Testis (tissue), 3 donors: Measurements from ENCODE around the gene APLF. TPM values are rescaled to one million over a fixed set of nuclear protein-coding genes. Genes with fewer than 3 reads are reported as not detected.

Experiments
- DNase-seq: peaks from one replicate; pipeline ENCODE4 v3.0.0-alpha.2; 2019
- H3K27ac ChIP-seq, 2 donors: fragments of 200-600 bp; sonication (generic); one replicate each; pipeline ENCODE4 v1.5.1; 2019
- H3K27me3 ChIP-seq: fragments of 200-600 bp; sonication (generic); one replicate; pipeline ENCODE4 v1.5.1; 2019
- H3K36me3 ChIP-seq: fragments of 200-600 bp; sonication (generic); one replicate; pipeline ENCODE4 v1.5.1; 2017; ENCODE audit warnings: low read depth; ENCODE audit errors: missing control alignments
- H3K4me1 ChIP-seq: fragments of 200-600 bp; sonication (generic); one replicate; pipeline ENCODE4 v1.5.1; 2019
- H3K4me3 ChIP-seq, 2 donors: fragments of 200-600 bp; sonication (generic); one replicate each; pipeline ENCODE4 v1.5.1; 2017 to 2019
- H3K9me3 ChIP-seq: fragments of 200-600 bp; sonication (generic); one replicate; pipeline ENCODE4 v1.5.1; 2017
- POLR2A ChIP-seq: fragments of 450-650 bp; IDR thresholded peaks from one replicate; pipeline ENCODE4 v1.6.1; 2017; ENCODE audit warnings: antibody characterized with exemption, mild to moderate bottlenecking, moderate library complexity
- WGBS, 2 donors: methylation state at CpG; one replicate each; pipeline ENCODE4 v1.1.5; 2018; 5-methylcytosine and 5-hydroxymethylcytosine counted together
- intact Hi-C: fragments of 100-400 bp; cut with DNase I; formaldehyde crosslinking; loops from one replicate; pipeline ENCODE4 v1.15.1; 2023; ENCODE audit warnings: low total_unique reads
- polyA plus RNA-seq: library from polyadenylated mRNA; stranded (reverse); fragments of 350-450 nt; fragmentation: Illumina TruSeq; extraction: RNeasy Lipid Tissue Mini Kit (QIAGEN cat#74804); gene quantifications from one replicate; pipeline ENCODE4 v1.2.3, GENCODE V29; 2014; ENCODE audit warnings: low read depth, low replicate concordance; ENCODE audit not compliant: insufficient read depth
- total RNA-seq, 2 donors: library from RNA; depleted of rRNA; stranded (reverse); fragments of >200 nt; gene quantifications; one replicate each; pipeline ENCODE4 v1.2.3, GENCODE V29; 2016
- TF ChIP-seq, protein P1 (sequence below), 3 experiments: fragments of 450-650 bp in 2 of 3; fragments of 200-600 bp in 1 of 3; sonication (generic) in 1 of 3; IDR thresholded peaks; one replicate each; pipeline ENCODE4 v1.5.1; 2016 to 2019; ENCODE audit warnings: antibody characterized with exemption in 3 of 3, mild to moderate bottlenecking in 2 of 3, moderate library complexity in 1 of 3

The APLF gene
- total and polyA plus RNA-seq, 3 donors from 2014 or later = 6.6 to 21.7 (median 14.7) TPM

DNA sequence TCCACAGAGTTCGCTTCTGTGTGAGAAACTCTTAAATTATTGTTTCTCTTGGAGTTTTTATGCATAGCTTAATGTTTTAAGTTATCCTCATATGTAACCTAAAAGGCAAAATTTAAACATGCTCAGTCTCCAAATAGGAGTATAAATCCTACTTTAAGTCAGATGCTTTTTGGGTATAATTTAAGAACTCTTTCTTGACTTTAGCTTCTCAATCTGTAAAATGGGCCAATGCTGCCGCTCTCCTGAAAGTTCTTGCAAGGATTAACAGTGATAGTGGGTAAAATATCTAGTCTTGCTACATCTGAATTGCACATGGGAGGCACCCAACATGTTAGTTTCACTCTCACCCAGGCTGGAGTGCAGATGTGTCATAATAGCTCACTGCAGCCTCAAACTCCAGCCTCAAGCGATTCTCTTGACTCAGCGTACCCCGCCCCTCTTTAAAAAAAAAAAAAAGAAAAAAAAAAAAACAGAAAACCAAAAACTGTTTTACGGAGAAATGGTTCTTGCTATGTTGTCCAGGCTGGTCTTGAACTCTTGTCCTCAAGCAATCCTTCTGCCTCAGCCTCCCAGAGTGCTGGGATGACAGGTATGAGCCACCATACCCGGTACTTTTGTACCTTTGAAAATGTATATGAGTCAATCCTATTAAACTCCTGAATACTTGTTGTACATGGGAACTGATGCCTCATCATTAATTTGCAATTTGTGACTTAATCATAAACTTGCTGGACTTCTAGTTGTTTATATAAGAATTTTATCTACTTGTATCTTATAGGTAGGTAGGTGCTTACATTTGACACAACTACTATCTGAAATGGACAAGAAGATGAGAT, 2.1 kb upstream of the APLF start:
- no peak overlapping the region for H3K4me3 ChIP-seq
- no peak for DNase-seq
- intact Hi-C loops = no loop called here
- no peaks in the 10 kb centered on the region for H3K9me3 ChIP-seq
- TF ChIP-seq, protein P1, sequence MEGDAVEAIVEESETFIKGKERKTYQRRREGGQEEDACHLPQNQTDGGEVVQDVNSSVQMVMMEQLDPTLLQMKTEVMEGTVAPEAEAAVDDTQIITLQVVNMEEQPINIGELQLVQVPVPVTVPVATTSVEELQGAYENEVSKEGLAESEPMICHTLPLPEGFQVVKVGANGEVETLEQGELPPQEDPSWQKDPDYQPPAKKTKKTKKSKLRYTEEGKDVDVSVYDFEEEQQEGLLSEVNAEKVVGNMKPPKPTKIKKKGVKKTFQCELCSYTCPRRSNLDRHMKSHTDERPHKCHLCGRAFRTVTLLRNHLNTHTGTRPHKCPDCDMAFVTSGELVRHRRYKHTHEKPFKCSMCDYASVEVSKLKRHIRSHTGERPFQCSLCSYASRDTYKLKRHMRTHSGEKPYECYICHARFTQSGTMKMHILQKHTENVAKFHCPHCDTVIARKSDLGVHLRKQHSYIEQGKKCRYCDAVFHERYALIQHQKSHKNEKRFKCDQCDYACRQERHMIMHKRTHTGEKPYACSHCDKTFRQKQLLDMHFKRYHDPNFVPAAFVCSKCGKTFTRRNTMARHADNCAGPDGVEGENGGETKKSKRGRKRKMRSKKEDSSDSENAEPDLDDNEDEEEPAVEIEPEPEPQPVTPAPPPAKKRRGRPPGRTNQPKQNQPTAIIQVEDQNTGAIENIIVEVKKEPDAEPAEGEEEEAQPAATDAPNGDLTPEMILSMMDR (IDR thresholded peaks at IDR 0.05) = no peak
- WGBS, 2 donors = 80 to 87% methylated on average over 7 of the region's 7 CpGs
- H3K27me3 ChIP-seq = no peaks in the 10 kb centered on the region
- no peak overlapping the region for H3K27ac ChIP-seq
- H3K36me3 ChIP-seq = no peaks in the 10 kb centered on the region
- peaks cover 6% of the 10 kb centered on the region for H3K4me1 ChIP-seq

DNA sequence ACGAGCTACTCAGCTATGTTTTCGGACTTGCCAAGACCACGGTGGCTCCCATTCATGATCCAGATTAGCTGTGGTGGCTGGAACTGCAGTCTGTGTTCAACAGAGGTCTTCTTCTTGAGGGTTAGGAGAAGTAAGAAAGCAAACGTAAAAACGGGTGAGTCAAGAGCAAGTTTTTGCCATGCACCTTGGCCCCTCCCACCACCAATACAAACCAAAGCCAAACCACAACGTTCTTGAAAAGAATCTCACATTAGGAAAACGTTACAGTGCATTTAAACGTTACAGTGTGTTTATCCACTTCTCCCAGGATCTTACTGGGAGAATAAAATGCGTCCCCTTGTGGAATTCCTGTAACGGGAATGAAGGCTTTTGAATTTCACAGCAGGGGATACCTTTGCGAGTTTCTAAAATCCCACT, 1.0 kb upstream of the APLF start:
- H3K27me3 ChIP-seq = no peaks in the 10 kb centered on the region
- peaks cover 6% of the 10 kb centered on the region for H3K4me1 ChIP-seq
- 3 to 5% methylated on average over 11 of the region's 11 CpGs for WGBS, 2 donors
- intact Hi-C loops = no loop called here
- peak; percentile 23 for DNase-seq
- TF ChIP-seq, protein P1 (IDR thresholded peaks at IDR 0.05) = peak in 2 of 3 experiments; percentile 10 to 19
- TF ChIP-seq POLR2A = no peak
- no peaks in the 10 kb centered on the region for H3K36me3 ChIP-seq
- peak overlapping the region; percentile 76 to 85 for H3K4me3 ChIP-seq
- no peaks in the 10 kb centered on the region for H3K9me3 ChIP-seq
- peak overlapping the region; percentile 77 to 92 for H3K27ac ChIP-seq

DNA sequence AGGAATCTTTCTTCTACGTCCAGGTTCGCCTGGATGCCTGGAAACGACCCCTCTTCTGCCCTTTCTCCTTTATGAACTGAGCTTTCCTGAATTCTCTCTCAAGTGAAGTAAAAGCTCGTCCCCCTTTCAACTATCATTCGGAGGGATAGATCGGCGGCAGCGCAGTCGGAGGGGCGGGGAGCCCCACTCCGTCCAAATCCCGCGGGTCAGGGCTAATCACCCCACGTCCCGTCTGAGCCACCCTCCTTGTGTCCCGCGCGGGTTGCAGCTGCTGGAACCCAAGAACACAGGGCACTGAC, 658 bp upstream of the APLF start:
- no peaks in the 10 kb centered on the region for H3K27me3 ChIP-seq
- WGBS, 2 donors = 0 to 1% methylated on average over 6 to 18 of the region's 18 CpGs
- intact Hi-C loops = no loop called here

DNA sequence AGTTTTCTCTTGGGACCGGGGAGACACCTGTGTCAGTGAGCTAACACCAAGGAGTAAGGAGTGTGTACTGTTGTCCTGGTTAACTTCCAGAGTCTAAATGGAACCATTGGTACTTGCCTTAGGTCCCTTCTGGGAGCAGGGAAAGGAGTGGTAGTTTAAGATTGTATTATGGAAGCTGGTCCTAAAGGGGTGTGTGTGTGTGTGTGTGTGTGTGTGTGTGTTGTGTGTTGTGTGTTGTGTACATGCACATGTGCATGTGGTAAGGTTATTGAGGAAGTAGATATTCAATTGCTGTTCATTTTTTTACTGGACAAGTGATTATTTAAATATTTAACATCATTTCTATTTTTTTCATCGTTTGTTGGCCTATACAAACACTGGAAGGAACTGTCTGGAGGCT, 1.4 kb downstream of the APLF start:
- intact Hi-C loops = no loop called here
- TF ChIP-seq, protein P1 (IDR thresholded peaks at IDR 0.05) = no peak
- TF ChIP-seq POLR2A = no peak
- WGBS, 2 donors = 55 to 63% methylated on average over 2 of the region's 2 CpGs

More for the DNA sequence above, 658 bp upstream of the APLF start:
- no peaks in the 10 kb centered on the region for H3K36me3 ChIP-seq
- H3K9me3 ChIP-seq = no peaks in the 10 kb centered on the region
- no peak for TF ChIP-seq POLR2A
- TF ChIP-seq, protein P1 (IDR thresholded peaks at IDR 0.05) = no peak
- peak overlapping the region; percentile 77 to 92 for H3K27ac ChIP-seq
- DNase-seq = no peak
- H3K4me3 ChIP-seq = peak overlapping the region; percentile 76 to 85
- peaks cover 6% of the 10 kb centered on the region for H3K4me1 ChIP-seq

DNA sequence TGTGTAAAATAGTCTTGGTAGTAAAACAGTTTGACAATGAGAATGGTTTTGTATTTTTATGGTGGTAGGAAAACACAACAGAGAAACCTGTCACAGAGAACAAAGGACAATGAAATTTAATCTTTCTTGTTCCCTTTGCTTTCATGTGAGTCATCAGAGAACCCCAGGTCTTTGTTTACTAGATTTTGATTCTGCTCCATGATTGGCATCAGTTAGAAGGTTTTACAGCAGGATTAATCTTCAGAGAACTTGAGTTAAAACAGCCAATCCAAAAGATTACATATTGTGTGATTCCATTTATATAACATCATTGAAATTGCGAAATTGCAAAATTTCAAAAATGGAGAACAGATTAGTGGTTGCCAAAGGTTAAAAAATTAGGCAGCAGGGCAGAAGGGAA, 2.5 kb downstream of the APLF start:
- intact Hi-C loops = no loop called here
- no peaks in the 10 kb centered on the region for H3K36me3 ChIP-seq
- TF ChIP-seq, protein P1 (IDR thresholded peaks at IDR 0.05) = no peak
- no peak for TF ChIP-seq POLR2A
- no peak for DNase-seq
- 84 to 100% methylated on average over 1 of the region's 1 CpG for WGBS, 2 donors
- H3K9me3 ChIP-seq = no peaks in the 10 kb centered on the region
- no peak overlapping the region for H3K27ac ChIP-seq
- H3K4me1 ChIP-seq = peaks cover 6% of the 10 kb centered on the region
- no peak overlapping the region for H3K4me3 ChIP-seq
- H3K27me3 ChIP-seq = no peaks in the 10 kb centered on the region

More for the DNA sequence above, 1.4 kb downstream of the APLF start:
- no peak overlapping the region for H3K4me3 ChIP-seq
- no peaks in the 10 kb centered on the region for H3K27me3 ChIP-seq
- no peaks in the 10 kb centered on the region for H3K9me3 ChIP-seq
- H3K4me1 ChIP-seq = peaks cover 6% of the 10 kb centered on the region
- no peaks in the 10 kb centered on the region for H3K36me3 ChIP-seq
- H3K27ac ChIP-seq = no peak overlapping the region
- no peak for DNase-seq
